HG03432 (cell line): Measurements from ENCODE around the gene BMPR1B.
"Not testable (repeated sequence)": the region's sequence is repeated elsewhere in the genome, so short reads cannot be mapped to it uniquely, and the experiment has no call there.

Experiments used
- ATAC-seq: cut with Tn5 transposase; IDR thresholded peaks from one replicate; pipeline ENCODE4 v1.9.1; 2021; ENCODE audit warnings: mild to moderate bottlenecking, moderate library complexity; ENCODE audit not compliant: unreplicated experiment

The BMPR1B gene

DNA sequence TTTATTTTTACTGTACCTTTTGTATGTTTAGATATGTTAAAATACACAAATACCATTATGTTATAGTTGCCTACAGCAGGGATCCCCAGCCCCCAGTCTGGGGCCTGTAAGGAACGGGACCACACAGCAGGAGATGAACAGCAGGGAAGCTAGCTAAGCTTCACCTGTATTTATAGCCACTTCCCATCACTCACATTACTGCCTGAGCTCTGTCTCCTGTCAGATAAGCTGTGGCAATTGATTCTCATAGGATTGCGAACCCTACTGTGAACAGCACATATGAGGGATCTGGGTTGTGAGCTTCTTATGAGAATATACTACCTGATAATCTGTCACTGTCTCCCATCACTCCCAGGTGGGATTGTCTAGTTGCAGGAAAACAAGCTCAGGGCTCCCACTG is 73.9 kb downstream of the BMPR1B start:
- ATAC-seq = no peak

DNA sequence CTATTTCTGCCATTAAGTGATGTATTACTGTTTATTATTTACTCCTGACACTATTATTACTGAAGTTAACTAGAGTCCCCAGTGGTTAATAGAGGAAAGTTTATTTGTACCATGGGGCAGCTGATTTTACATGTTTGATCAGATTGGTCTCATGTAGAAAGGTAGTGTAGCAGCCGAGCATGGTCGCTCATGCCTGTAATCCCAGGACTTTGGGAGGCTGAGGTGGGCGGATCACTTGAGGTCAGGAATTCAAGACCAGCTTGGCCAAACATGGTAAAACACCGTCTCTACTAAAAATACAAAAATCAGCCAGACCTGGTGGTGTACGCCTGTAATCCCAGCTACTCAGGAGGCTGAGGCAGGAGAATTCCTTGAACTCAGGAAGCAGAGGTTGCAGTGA is 74.6 kb downstream of the BMPR1B start:
- not testable (repeated sequence) for ATAC-seq

DNA sequence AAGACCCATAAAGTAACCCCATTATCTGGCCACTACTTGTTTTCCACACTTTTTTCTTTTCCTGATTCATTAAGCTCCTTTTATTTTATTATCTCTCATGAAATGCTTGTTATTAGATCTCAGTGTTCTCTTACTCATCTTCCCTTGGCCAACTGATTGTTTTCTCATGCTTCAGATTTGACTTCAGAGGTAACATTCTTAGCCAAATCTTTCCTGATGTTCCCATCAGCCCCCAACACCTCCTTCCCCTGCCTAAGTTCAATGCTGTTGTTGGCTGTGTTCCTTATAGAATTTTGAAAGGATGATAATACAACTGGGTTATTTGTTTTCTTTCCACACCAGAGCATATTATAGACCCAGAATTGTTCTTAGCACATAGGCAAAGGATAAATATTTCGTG is 75.6 kb downstream of the BMPR1B start:
- no peak for ATAC-seq

DNA sequence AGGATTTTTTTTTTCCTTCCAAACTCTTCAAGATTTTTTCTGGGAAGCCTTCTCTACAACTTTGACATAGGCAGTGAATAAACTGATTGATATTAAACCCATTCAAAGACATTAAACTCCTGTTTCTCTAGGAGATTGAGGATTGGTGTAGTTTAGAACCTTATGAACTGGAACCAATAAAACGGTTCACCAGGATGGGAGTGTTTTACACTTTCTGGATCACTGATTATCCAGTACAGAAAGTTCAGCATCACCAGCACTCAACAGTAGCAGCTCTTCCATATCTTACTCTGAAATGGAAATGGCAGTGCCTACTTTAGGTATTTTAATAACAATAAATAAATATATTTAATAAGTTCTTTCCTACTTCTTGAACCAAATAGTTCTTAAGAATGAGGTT is 76.7 kb downstream of the BMPR1B start:
- ATAC-seq = no peak

DNA sequence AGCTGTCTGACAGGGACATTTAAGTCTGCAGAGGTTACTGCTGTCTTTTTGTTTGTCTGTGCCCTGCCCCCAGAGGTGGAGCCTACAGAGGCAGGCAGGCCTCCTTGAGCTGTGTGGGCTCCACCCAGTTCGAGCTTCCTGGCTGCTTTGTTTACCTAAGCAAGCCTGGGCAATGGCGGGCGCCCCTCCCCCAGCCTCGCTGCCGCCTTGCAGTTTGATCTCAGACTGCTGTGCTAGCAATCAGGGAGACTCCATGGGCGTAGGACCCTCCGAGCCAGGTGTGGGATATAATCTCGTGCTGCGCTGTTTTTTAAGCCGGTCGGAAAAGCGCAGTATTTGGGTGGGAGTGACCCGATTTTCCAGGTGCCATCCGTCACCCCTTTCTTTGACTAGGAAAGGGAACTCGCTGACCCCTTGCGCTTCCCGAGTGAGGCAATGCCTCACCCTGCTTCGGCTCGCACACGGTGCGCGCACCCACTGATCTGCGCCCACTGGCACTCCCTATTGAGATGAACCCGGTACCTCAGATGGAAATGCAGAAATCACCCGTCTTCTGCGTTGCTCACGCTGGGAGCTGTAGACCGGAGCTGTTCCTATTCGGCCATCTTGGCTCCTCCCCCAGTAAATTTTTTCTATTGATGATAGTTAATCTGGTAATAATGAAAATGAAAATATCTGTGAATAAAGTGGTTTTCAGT is 83.6 kb downstream of the BMPR1B start:
- not testable (repeated sequence) for ATAC-seq

DNA sequence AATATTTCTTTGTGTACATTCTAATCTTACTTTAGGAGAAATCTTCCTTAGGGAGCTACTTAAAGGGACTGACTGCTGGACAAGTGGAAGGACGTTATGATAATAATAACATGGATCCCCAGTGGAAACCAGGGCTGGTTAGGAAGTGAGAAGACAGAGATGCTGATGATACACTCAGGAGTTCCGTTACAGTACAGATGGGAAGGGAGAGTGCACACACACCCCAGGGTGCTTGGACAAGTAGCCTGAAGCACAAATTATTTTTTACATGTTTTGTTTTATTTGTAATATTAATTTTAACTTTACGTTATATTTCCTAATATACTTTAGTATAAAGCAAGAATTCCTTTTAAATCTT is 84.1 kb downstream of the BMPR1B start:
- ATAC-seq = no peak

DNA sequence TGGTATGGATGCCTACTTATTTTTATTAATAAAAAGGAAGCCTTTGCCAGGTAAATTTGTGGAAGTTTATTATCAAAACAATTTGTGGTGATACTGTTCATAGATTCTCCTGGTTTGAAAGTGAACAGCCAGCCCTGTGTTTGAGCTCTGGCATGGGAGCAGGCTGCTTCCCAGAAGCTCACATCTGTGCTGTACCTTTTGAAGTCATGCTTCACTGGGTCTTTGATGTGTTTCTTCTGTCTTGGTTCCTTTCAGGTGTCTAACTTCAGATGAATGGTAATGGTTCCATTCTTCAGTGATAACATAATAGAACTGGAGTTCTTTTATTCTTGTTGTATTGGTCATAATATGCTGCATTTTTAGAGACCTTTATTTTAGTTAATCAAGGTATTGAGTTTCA is 85.5 kb downstream of the BMPR1B start:
- ATAC-seq = no peak

DNA sequence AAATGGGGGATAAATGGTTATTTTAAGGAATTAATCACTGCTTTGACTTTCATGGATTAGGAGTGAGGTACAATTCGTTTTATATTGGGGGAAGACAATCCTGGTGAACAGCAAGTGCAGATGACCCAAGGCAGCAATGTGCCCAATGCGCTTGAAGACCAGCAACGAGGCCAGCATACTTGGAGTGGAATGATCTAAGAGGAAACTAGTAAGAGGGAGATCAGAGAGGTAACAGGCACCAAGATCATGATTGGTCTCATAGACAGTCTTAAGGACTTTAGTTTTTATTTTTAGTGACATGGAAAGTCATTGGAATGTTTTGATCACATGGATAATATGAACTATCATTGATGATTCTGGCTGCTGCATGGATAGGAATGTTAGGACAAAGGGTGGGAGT is 90.6 kb downstream of the BMPR1B start:
- no peak for ATAC-seq

DNA sequence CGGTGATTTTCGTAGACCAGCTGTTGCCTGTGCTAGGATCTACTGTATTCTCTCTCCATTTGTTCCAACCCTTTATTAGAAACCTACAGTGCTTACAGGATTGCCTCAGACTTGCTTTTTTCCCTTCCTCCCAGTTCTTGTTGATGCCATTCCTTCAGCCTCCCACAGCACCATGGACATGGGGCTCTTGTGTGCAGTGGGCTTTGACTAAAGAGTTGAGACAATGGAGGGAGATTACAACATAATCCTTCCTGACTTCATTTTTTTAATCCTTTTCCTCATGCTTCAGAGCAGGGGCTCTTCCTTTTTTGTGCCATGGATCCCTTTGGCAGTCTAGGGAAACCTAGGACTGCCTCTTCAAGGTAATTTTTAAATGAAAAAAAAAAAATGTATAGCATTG is 92.1 kb downstream of the BMPR1B start:
- ATAC-seq = no peak

DNA sequence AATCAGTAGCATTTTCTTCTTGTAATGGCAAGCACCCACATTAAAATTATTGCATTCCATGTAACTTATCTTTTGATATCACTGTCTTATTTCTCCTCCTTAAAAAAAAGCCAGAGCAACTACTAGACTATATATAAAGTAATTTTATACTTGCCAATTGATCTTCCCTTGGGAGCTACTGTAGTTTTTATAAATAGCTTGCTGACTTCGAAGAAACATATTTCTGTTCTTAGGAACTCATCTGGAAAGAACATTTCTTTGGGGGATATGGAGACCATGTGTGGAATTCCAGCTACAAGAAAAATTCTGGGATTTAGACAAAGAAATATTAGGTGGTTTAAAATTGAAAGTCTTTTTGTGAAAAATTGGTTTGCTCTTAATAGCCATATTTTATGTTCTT is 94.9 kb downstream of the BMPR1B start:
- ATAC-seq = no peak

DNA sequence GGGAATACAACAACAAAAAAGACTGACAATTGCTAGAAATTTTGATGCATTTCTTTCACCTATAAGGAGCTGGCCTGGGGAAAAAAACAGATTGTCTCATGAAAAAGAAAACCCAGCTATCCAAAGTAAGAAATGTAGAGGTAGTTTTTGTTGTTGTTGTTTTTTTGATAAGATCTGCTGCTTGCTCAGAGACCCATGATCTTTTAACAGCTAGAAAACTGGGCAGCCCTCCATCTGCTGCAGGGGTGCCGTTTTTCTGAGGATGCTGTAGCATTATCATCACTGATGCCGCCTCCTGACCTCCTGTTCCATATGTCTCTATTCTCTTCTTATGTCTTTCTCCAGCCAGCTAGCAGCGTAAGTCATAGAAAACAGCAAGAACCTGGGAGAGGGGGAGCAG is 98.3 kb downstream of the BMPR1B start:
- no peak for ATAC-seq

DNA sequence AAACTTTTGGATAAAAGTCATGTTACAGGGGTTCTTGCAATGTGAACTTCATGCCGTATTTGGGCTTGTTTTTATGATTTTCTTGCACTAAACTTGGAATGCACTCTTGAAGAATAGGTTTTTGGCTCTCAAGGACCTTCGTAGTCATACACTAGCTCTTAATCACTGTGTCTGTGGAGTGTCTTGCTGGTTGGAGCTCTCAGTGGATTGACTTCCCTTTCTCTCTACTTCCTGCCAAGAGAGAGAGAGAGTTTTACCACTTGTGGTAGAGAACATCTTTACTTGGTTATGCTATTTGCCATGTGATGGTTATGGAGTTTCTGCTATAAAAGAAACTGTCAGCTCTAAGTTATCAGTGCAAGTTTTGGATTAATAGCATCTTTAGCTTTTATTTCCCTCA is 112.4 kb downstream of the BMPR1B start:
- ATAC-seq = no peak

DNA sequence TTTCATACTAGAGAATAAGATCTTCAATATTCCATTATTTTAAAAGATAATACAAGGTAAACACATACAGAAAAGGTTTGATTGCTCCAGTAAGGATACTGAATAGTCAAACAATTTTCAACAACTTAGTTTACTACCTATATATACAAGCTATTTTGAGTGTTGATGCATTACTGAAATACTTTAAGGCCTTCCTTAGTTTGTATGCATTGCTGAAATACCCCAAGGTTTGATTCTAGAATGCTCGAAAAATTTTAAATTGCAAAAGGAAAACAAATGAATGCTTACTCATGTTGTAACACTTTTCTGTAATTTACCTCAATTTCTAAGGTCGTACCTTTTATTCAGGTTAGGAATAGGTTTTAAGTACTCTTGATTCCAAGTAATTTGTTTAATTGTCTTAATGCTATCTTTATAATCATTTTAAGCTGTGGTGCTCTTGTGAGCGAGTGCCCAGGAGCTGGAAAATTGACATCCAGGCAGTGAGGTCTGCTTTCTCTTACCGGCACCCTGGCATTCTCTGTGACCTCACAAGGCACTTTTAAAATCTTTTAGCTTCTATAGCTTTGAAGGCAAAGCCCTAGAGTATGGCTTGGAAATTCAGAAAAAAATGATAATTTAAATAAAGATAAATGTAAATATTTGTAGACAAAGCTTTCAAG is 114.0 kb downstream of the BMPR1B start:
- ATAC-seq = no peak

DNA sequence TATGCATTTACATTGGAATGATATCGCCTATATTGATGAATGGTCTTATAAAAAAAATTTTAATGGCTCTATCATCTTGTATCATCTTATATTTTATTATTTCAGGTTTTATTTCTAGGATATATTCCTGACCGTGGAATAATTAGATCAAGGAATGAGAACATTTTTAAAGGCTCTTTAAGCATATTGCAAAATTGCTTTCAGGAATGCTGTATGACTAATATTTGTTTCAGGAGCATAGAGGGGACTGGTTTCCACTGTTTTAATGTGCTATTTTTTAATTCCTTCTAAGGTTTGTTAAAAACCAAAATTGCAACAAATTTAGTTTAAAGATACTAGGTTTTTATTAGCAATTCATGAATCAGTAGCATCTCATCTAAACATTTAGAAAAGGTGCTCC is 120.2 kb downstream of the BMPR1B start:
- no peak for ATAC-seq

DNA sequence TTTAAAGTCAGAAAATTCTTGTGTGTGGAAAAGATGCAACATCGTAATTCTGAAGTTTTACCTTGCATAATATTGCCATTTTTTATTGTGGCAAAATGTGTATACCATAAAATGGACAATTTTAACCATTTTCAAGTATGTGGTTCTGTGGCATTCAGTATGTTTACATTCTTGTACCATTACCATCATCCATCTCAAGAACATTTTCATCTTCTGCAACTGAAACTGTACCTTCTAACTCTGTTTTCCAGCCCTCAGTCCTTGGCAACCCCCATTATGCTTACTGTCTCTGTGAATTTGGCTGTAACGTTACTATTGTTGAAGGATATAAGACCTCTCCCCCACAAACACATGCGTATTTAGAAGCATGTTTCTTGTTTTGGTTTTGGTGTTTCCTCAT is 123.2 kb downstream of the BMPR1B start:
- no peak for ATAC-seq

DNA sequence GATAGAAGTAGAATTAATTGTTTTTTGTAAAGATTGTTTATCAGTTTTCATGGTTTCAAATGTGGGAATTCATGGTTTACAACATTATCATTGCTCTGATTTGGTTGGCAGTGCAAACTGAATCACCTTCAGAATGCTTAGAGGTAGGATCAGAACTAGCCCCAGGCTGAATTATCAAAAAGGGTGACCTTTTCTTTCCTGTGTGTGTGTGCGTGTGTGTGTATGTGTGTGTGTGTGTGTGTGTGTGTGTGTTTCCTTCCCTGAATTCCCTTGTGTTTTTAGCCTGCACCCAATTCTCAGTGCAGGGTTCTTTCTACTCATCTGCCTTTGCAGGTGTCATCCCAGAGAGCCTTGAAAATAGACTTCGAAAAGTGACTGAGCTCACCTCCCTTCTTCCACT is 125.0 kb downstream of the BMPR1B start:
- no peak for ATAC-seq

DNA sequence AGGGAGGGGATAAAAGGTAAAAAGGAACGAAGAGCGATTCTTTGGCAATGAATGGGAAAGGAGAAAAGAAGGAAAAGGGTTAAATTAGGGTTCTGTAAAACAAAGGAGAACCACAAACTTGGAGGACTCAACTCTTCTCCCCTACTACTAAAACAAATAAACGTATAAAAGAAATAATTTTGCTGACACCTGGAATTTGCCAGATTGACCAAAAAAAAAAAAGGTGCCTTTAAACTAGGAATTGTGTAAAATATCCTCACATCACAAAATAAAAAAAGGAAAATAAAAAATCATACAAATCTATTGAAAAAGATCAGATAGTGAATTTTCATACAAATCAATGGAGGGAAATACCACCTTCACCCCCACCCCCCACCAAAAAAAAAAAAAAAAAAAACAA is 129.3 kb downstream of the BMPR1B start:
- no peak for ATAC-seq

DNA sequence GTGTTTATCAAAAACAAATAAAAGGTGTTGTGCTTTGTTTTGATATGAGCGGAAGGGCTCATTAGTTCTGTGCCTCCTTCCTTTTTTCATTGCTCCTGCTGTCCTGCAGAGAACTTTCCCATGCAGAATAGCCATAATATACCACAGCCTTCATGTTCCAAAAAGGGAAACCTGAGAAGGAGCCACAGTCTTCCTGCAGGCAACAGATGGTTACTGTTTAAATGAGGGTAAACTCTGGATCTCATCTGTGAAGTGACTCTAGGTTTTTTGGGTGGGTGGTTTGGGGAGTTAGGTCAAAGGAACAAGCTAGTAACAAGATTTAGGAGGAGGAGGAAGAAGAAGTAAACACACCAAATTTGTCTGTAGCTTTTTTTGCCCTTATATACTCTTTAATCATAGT is 131.8 kb downstream of the BMPR1B start:
- ATAC-seq = no peak

DNA sequence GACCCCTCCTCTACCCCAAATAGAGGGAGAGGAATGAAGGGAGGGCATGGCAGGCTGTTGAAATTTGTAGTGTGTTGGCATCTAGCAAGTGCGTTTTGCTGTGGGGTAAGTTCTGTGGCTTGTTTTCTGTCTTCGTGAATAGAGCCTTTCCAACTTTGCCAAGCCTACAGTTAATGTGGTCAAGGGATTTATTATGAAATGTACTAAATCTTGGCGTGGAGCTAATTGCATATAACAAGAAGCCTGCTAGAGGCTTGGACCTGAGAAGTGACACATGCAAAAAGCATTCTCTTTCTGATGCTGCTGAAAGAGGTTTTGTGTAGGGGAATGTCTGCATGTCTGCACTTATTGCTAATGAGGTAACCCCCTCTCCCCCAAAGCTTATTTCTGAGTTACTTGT is 132.2 kb downstream of the BMPR1B start:
- ATAC-seq = no peak

DNA sequence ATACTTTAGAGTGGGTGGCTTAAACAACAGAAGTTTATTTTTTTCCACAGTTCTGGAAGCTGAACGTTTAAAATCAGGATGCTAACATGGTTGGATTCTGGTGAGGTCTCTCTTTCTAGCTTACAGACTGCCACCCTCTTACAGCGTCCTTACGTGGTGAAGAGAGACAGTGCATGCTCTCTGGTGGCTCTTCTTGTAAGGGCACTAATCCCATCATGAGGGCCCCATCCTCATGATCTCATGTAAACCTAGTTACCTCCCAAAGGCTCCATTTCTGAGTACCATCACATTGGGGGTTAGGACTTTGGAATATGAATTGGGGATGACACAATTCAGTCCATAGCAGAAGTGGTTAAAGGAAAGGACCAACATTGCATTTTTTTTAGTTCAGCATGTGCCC is 132.8 kb downstream of the BMPR1B start:
- ATAC-seq = no peak

DNA sequence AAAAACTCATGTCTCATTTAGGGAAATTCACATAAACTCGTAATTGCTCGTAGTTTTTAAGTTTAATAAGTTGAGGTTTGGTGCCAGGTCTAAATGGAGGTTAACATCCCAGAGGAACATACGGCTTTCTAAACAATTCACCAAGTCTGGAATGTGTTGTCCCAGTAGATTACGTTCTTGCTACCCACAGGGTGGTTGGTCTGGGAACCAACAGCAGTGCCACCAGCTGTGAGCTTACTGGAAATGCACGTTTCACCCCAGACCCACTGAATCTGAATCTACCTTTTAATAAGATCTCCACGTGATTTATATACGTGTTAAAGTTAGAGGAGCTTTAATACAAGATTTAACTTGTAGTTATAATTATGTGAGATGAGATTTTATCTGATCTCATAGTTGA is 134.3 kb downstream of the BMPR1B start:
- no peak for ATAC-seq

DNA sequence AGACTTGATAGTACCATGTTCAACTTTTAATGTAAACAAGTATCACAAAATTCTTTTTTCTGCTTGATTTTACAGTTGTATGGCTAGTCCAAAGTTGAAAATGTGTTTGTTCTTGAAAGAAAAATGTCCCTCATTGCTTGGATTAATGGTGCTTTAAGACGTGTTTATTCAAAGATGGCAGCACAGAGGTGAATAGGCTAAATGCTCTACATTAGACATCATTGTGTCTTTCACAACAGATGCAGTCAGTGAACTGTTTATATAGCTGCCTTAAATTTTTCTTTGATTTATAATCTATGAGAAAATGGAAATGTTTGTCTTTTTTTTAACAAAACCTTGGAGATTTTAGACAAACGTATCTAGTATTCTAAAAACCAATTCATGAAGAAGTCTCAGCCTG is 137.3 kb downstream of the BMPR1B start:
- ATAC-seq = no peak

DNA sequence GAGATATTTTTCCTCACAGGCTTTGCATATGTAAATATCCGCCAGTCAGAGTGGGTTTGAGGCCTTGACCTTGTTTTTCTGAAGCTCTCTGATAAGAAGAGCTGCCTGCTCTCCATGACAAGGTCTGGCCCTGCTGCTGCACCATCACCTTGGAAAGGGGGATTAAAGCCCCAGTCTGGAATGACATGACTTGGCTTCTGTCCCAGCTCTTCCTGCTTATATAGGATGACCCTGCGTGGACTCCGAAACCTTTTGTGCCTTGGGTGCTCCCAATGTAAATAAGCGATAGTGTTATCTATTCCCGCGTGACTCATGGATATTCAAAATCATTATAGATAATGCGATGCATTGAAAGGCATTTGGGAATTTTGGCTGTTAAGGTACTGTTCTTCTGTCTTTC is 139.3 kb downstream of the BMPR1B start:
- no peak for ATAC-seq
